WTC11 (cell line): ENCODE data around the gene ZNF841. TPM values are rescaled to one million over a fixed set of nuclear protein-coding genes. Genes with fewer than 3 reads are reported as not detected.
"Not testable (repeated sequence)": the region's sequence is repeated elsewhere in the genome, so short reads cannot be mapped to it uniquely, and the experiment has no call there.

ENCODE experiments used
- ATAC-seq: fragments of 200-7000 bp; cut with Tn5 transposase; 2 replicates; pipeline ENCODE4 v1.10.0; 2021; ENCODE audit warnings: mild to moderate bottlenecking, moderate library complexity
- CTCF ChIA-PET: fragments of 300-600 bp; sonication (Branson Sonifier 250); formaldehyde crosslinking; loops from one replicate; lab custom pipeline; 2021; ENCODE audit warnings: antibody characterized with exemption; lab: Charles Lee
- POLR2A ChIA-PET: fragments of 350-600 bp; sonication (Branson Sonifier 250); formaldehyde crosslinking; loops from one replicate; lab custom pipeline; 2021; ENCODE audit warnings: antibody characterized with exemption; lab: Charles Lee
- DNase-seq: peaks from one replicate; pipeline ENCODE4 v3.0.0; 2021; ENCODE audit warnings: low spot score
- H3K27ac Mint-ChIP-seq: 2 replicates; pipeline ENCODE4 v1.8.0; 2021; ENCODE audit warnings: mixed read lengths
- H3K27me3 Mint-ChIP-seq: 2 replicates; pipeline ENCODE4 v1.8.0; 2021; ENCODE audit warnings: low read depth, mild to moderate bottlenecking, moderate library complexity, mixed read lengths
- H3K36me3 Mint-ChIP-seq: 2 replicates; pipeline ENCODE4 v1.8.0; 2021; ENCODE audit warnings: mixed read lengths
- H3K4me1 Mint-ChIP-seq: 2 replicates; pipeline ENCODE4 v1.8.0; 2022; ENCODE audit warnings: mixed read lengths
- H3K4me3 Mint-ChIP-seq: 2 replicates; pipeline ENCODE4 v1.8.0; 2021; ENCODE audit warnings: mild to moderate bottlenecking, moderate library complexity, mixed read lengths
- H3K9me3 Mint-ChIP-seq: 2 replicates; pipeline ENCODE4 v1.8.0; 2021; ENCODE audit warnings: mixed read lengths
- ARID4B ChIP-seq: sonication (generic); formaldehyde crosslinking; IDR thresholded peaks from 2 replicates; pipeline ENCODE4 v1.8.0; 2023; ENCODE audit warnings: missing genetic modification reagents, mild to moderate bottlenecking, borderline replicate concordance
- CBFB ChIP-seq: sonication (generic); formaldehyde crosslinking; IDR thresholded peaks from 2 replicates; pipeline ENCODE4 v1.8.1; 2022; ENCODE audit warnings: mild to moderate bottlenecking, low read depth, missing genetic modification reagents
- E2F5 ChIP-seq: sonication (generic); formaldehyde crosslinking; IDR thresholded peaks from 2 replicates; pipeline ENCODE4 v1.8.1; 2022; ENCODE audit warnings: mild to moderate bottlenecking, moderate library complexity, missing genetic modification reagents
- GABPB1 ChIP-seq: sonication (generic); formaldehyde crosslinking; IDR thresholded peaks from 2 replicates; pipeline ENCODE4 v1.8.1; 2023; ENCODE audit warnings: mild to moderate bottlenecking, missing genetic modification reagents
- HMGA2 ChIP-seq: fragments of 250-450 bp; sonication (Bioruptor Pico); IDR thresholded peaks from 2 replicates; pipeline ENCODE4 v1.4.0; 2021; ENCODE audit warnings: mild to moderate bottlenecking, moderate library complexity
- MAX ChIP-seq: sonication (generic); formaldehyde crosslinking; IDR thresholded peaks from 2 replicates; pipeline ENCODE4 v1.8.0; 2022; ENCODE audit warnings: mild to moderate bottlenecking, missing genetic modification reagents
- NFYB ChIP-seq: sonication (generic); formaldehyde crosslinking; conservative IDR thresholded peaks from 2 replicates; pipeline ENCODE4 v1.8.0; 2022; ENCODE audit warnings: low read depth, missing genetic modification reagents
- PRDM15 ChIP-seq: sonication (generic); formaldehyde crosslinking; IDR thresholded peaks from 2 replicates; pipeline ENCODE4 v1.8.0; 2022; ENCODE audit warnings: missing genetic modification reagents
- TP53 ChIP-seq: sonication (generic); formaldehyde crosslinking; IDR thresholded peaks from 2 replicates; pipeline ENCODE4 v1.8.1; 2023; ENCODE audit warnings: mild to moderate bottlenecking, missing genetic modification reagents
- ZMAT4 ChIP-seq: fragments of 250-450 bp; sonication (Bioruptor Pico); IDR thresholded peaks from 2 replicates; pipeline ENCODE4 v1.9.0; 2021; ENCODE audit warnings: mild to moderate bottlenecking
- ZNF425 ChIP-seq: fragments of 250-450 bp; sonication (Bioruptor Pico); conservative IDR thresholded peaks from 2 replicates; pipeline ENCODE4 v1.9.0; 2021; ENCODE audit warnings: mild to moderate bottlenecking
- ZNF671 ChIP-seq: fragments of 250-450 bp; sonication (Bioruptor Pico); IDR thresholded peaks from 2 replicates; pipeline ENCODE4 v1.8.0; 2021; ENCODE audit warnings: mild to moderate bottlenecking
- total RNA-seq: library from RNA; stranded (reverse); gene quantifications from 3 replicates; pipeline ENCODE4 v1.2.3, GENCODE V29; 2021

Gene ZNF841
- total RNA-seq, 1 experiment from 2014 or later: 27.9 TPM

- no peak for TF ChIP-seq ARID4B (CRISPR knock-in tag)
Measured at GRCh38 chr19:52101866-52102562, 6.4 kb upstream of the ZNF841 start (continued).

- DNase-seq (no peak), ATAC-seq (no peak)
- no peak overlapping the region for H3K4me3 Mint-ChIP-seq
- peaks cover 4% of the 10 kb centered on the region for H3K4me1 Mint-ChIP-seq
- ChIA-PET POLR2A (no interaction called here), CTCF (no interaction called here)
- H3K27ac Mint-ChIP-seq: no peak overlapping the region
- TF ChIP-seq GABPB1 (CRISPR knock-in tag) (peak; percentile 18; the same call in 1 of the 2 replicates), PRDM15 (CRISPR knock-in tag) (no peak)
- H3K9me3 Mint-ChIP-seq: peaks cover 57% of the 10 kb centered on the region
- H3K36me3 Mint-ChIP-seq: peaks cover 33% of the 10 kb centered on the region
- peaks cover 7% of the 10 kb centered on the region for H3K27me3 Mint-ChIP-seq
Measured at GRCh38 chr19:52099497-52100138, 4.1 kb upstream of the ZNF841 start.

- peaks cover 44% of the 10 kb centered on the region for H3K36me3 Mint-ChIP-seq
- DNase-seq, CTCF ChIA-PET, H3K27me3 Mint-ChIP-seq, H3K4me3 Mint-ChIP-seq, ATAC-seq, H3K27ac Mint-ChIP-seq, POLR2A ChIA-PET: not testable (repeated sequence)
- peaks cover 14% of the 10 kb centered on the region for H3K4me1 Mint-ChIP-seq
- peaks cover 41% of the 10 kb centered on the region for H3K9me3 Mint-ChIP-seq
Measured at GRCh38 chr19:52096416-52096815, 851 bp upstream of the ZNF841 start.

GRCh38 chr19:52094526-52095130, 937 bp downstream of the ZNF841 start:
- peaks cover 14% of the 10 kb centered on the region for H3K4me1 Mint-ChIP-seq
- DNase-seq (no peak), ATAC-seq (no peak)
- peaks cover 57% of the 10 kb centered on the region for H3K36me3 Mint-ChIP-seq
- H3K9me3 Mint-ChIP-seq: peaks cover 42% of the 10 kb centered on the region
- ChIA-PET CTCF (no interaction called here), POLR2A (interaction anchor here (0.8 kb wide), 1 partner anchor 45 kb away, joined by 3 read pairs; the partner anchor contains the start of gene ZNF616)
- H3K27ac Mint-ChIP-seq: peak overlapping the region; percentile 5; the same call in 1 of the 2 replicates
- H3K4me3 Mint-ChIP-seq: peak overlapping the region; percentile 94
- H3K27me3 Mint-ChIP-seq: peaks cover 7% of the 10 kb centered on the region
- TF ChIP-seq MAX (CRISPR knock-in tag): no peak
- no peak for TF ChIP-seq ZNF671 (CRISPR knock-in tag)
- no peak for TF ChIP-seq HMGA2
- no peak for TF ChIP-seq CBFB (CRISPR knock-in tag)
- no peak for TF ChIP-seq TP53 (CRISPR knock-in tag)
- TF ChIP-seq NFYB (CRISPR knock-in tag): no peak
- TF ChIP-seq ZNF425: no peak
- TF ChIP-seq ZMAT4 (CRISPR knock-in tag): no peak
- no peak for TF ChIP-seq E2F5 (CRISPR knock-in tag)
